ENCODE measurements around the gene WBP1L. TPM values are rescaled to one million over a fixed set of nuclear protein-coding genes. Genes with fewer than 3 reads are reported as not detected.
"Not testable (repeated sequence)": the region's sequence is repeated elsewhere in the genome, so short reads cannot be mapped to it uniquely, and the experiment has no call there.

The WBP1L gene
- total RNA-seq (2014; rRNA removed; shearing (Covaris generic)), result 19.0 and 25.7 TPM in 2 replicates
- 26.4 and 30.8 TPM in 2 replicates for polyA plus RNA-seq (2015; cell fraction: cytosol; rRNA removed)
- polyA plus RNA-seq (2015; cell fraction: nucleus; rRNA removed), result 13.4 and 14.4 TPM in 2 replicates

GRCh38 chr10:102743588-102744373 is at the start of gene WBP1L:
WBP1L (plus strand) TSS chr10:102743948; CDS start chr10:102744054, 106 bp downstream.
- peak; percentile 99 for DNase-seq (ENCODE audit: low read depth)

- not testable (repeated sequence) for DNase-seq (ENCODE audit: low read depth)
Observed at GRCh38 chr10:102695401-102695800, 48.3 kb upstream of the WBP1L start.

GRCh38 chr10:102696736-102697135 is 47.0 kb upstream of the WBP1L start:
- DNase-seq (ENCODE audit: low read depth), result no peak

GRCh38 chr10:102698894-102699293 is 44.9 kb upstream of the WBP1L start:
- DNase-seq (ENCODE audit: low read depth), result no peak

GRCh38 chr10:102701272-102701671 is 42.5 kb upstream of the WBP1L start:
- DNase-seq (ENCODE audit: low read depth), result no peak

- no peak for DNase-seq (ENCODE audit: low read depth)
Observed at GRCh38 chr10:102701796-102702195, 42.0 kb upstream of the WBP1L start.

- DNase-seq (ENCODE audit: low read depth), result no peak
Observed at GRCh38 chr10:102702742-102703141, 41.0 kb upstream of the WBP1L start.

GRCh38 chr10:102704915-102705314 is 38.8 kb upstream of the WBP1L start:
- no peak for DNase-seq (ENCODE audit: low read depth)

- no peak for DNase-seq (ENCODE audit: low read depth)
Observed at GRCh38 chr10:102705531-102705930, 38.2 kb upstream of the WBP1L start.

- peak; percentile 62 for DNase-seq (ENCODE audit: low read depth)
Observed at GRCh38 chr10:102710609-102711008, 33.1 kb upstream of the WBP1L start.

GRCh38 chr10:102712089-102712488 is 31.7 kb upstream of the WBP1L start:
- DNase-seq (ENCODE audit: low read depth), result no peak

GRCh38 chr10:102712843-102713538 is 30.8 kb upstream of the WBP1L start:
- no peak for DNase-seq (ENCODE audit: low read depth)

GRCh38 chr10:102713539-102713813 is 30.3 kb upstream of the WBP1L start:
- no peak for DNase-seq (ENCODE audit: low read depth)

GRCh38 chr10:102713814-102714620 is 29.7 kb upstream of the WBP1L start, which contains the start of gene ARL3:
ARL3 (minus strand) TSS chr10:102714397; CDS start chr10:102714275, 122 bp downstream.
- peak; percentile 100 for DNase-seq (ENCODE audit: low read depth)

- DNase-seq (ENCODE audit: low read depth), result peak; percentile 20
Observed at GRCh38 chr10:102714621-102715455, 28.9 kb upstream of the WBP1L start, which contains the start of gene SFXN2. SFXN2 (plus strand) TSS chr10:102714636; CDS start chr10:102726637, 12,001 bp downstream.

GRCh38 chr10:102715880-102716279 is 27.9 kb upstream of the WBP1L start:
- no peak for DNase-seq (ENCODE audit: low read depth)

GRCh38 chr10:102716900-102717565 is 26.7 kb upstream of the WBP1L start:
- not testable (repeated sequence) for DNase-seq (ENCODE audit: low read depth)

- no peak for DNase-seq (ENCODE audit: low read depth)
Observed at GRCh38 chr10:102718220-102718619, 25.5 kb upstream of the WBP1L start.

- DNase-seq (ENCODE audit: low read depth), result no peak
Observed at GRCh38 chr10:102720337-102720736, 23.4 kb upstream of the WBP1L start.

- no peak for DNase-seq (ENCODE audit: low read depth)
Observed at GRCh38 chr10:102720775-102721301, 22.9 kb upstream of the WBP1L start.
